K562 (cell line): ENCODE data around the gene CBX8. TPM values are rescaled to one million over a fixed set of nuclear protein-coding genes. Genes with fewer than 3 reads are reported as not detected.

Experiments used
- DEAF1 ChIP-seq: fragments of 450-650 bp; formaldehyde crosslinking; IDR thresholded peaks from 2 replicates; pipeline ENCODE4 v1.4.0; 2020; ENCODE audit warnings: mild to moderate bottlenecking, moderate library complexity
- EHMT2 ChIP-seq: fragments of 450-650 bp; IDR thresholded peaks from 2 replicates; pipeline ENCODE4 v1.6.1; 2018; ENCODE audit warnings: antibody characterized with exemption
- FIP1L1 ChIP-seq: fragments of 200-400 bp; formaldehyde crosslinking; IDR thresholded peaks from 2 replicates; pipeline ENCODE4 v1.6.1; 2018; ENCODE audit warnings: mild to moderate bottlenecking, low read depth, low read length; ENCODE audit not compliant: poor library complexity, severe bottlenecking
- GABPA ChIP-seq: fragments of 200-800 bp; sonication (Bioruptor generic); conservative IDR thresholded peaks from 2 replicates; pipeline ENCODE4 v1.6.1; 2016; ENCODE audit warnings: low read depth, missing genetic modification characterization, missing compliant biosample characterization
- HDAC1 ChIP-seq, 2 experiments: fragments of 450-650 bp; IDR thresholded peaks; 2 replicates each; pipeline ENCODE4 v1.6.1; 2016 to 2017; ENCODE audit warnings: inconsistent platforms in 1 of 2, mild to moderate bottlenecking in 1 of 2, moderate library complexity in 1 of 2
- KAT7 ChIP-seq: sonication (generic); formaldehyde crosslinking; IDR thresholded peaks from 2 replicates; pipeline ENCODE4 v1.8.0; 2022; ENCODE audit warnings: missing genetic modification reagents, mild to moderate bottlenecking, borderline replicate concordance
- MTA2 ChIP-seq: fragments of 450-650 bp; IDR thresholded peaks from 2 replicates; pipeline ENCODE4 v1.6.1; 2016; ENCODE audit warnings: low read depth
- NFRKB ChIP-seq: fragments of 450-650 bp; IDR thresholded peaks from 2 replicates; pipeline ENCODE4 v1.6.1; 2016; ENCODE audit warnings: low read depth
- NFXL1 ChIP-seq: fragments of 450-650 bp; formaldehyde crosslinking; IDR thresholded peaks from 2 replicates; pipeline ENCODE4 v1.4.0; 2021; ENCODE audit warnings: mild to moderate bottlenecking
- NONO ChIP-seq, 2 experiments: fragments of 200-400 bp in 1 of 2; fragments of 450-650 bp in 1 of 2; formaldehyde crosslinking in 1 of 2; IDR thresholded peaks; 2 replicates each; pipeline ENCODE4 v1.6.1; 2017; ENCODE audit warnings: low read depth in 2 of 2, mild to moderate bottlenecking in 2 of 2, moderate library complexity in 2 of 2, low read length in 1 of 2
- PHF8 ChIP-seq: fragments of 200-600 bp; sonication (generic); IDR thresholded peaks from 2 replicates; pipeline ENCODE4 v1.6.1; 2012; ENCODE audit warnings: mixed run types, mild to moderate bottlenecking, inconsistent platforms, low read length, moderate library complexity, borderline replicate concordance
- PML ChIP-seq: IDR thresholded peaks from 2 replicates; pipeline ENCODE4 v1.6.1; 2012; ENCODE audit warnings: low read length, inconsistent platforms
- POLR2A ChIP-seq: fragments of 450-650 bp; conservative IDR thresholded peaks from 2 replicates; pipeline ENCODE4 v1.6.1; 2016
- SAFB ChIP-seq: fragments of 200-400 bp; formaldehyde crosslinking; IDR thresholded peaks from 2 replicates; pipeline ENCODE4 v1.6.1; 2017; ENCODE audit warnings: low read depth, low read length, borderline replicate concordance
- SOX6 ChIP-seq: fragments of 450-650 bp; IDR thresholded peaks from 2 replicates; pipeline ENCODE4 v1.6.1; 2014; ENCODE audit warnings: mild to moderate bottlenecking
- SP1 ChIP-seq: sonication (generic); formaldehyde crosslinking; IDR thresholded peaks from 2 replicates; pipeline ENCODE4 v1.8.1; 2022; ENCODE audit warnings: mild to moderate bottlenecking, missing genetic modification reagents
- XRCC4 ChIP-seq: IDR thresholded peaks from one replicate; pipeline ENCODE4 v1.6.1; 2011; ENCODE audit not compliant: insufficient read depth, insufficient read length; ENCODE audit errors: extremely low read depth
- ZC3H11A ChIP-seq: IDR thresholded peaks from 2 replicates; pipeline ENCODE4 v1.6.1; 2012; ENCODE audit warnings: low read depth, low read length, improper control_type of control experiment
- ZNF23 ChIP-seq: fragments of 250-450 bp; sonication (Bioruptor Pico); IDR thresholded peaks from 2 replicates; pipeline ENCODE4 v1.4.0; 2020; ENCODE audit warnings: mild to moderate bottlenecking
- ZNF707 ChIP-seq: fragments of 250-450 bp; sonication (Bioruptor Pico); conservative IDR thresholded peaks from 2 replicates; pipeline ENCODE4 v1.8.0; 2022; ENCODE audit warnings: inconsistent platforms, mild to moderate bottlenecking, moderate library complexity
- polyA plus RNA-seq, 8 experiments: library from polyadenylated mRNA; depleted of rRNA in 4 of 8; stranded (reverse) in 5 of 8; unstranded in 3 of 8; fragments of >200 nt; fragmentation: Nextera tagmentation in 2 of 8; fragmentation: Illumina TruSeq in 1 of 8; extraction: Ambion mirVana in 2 of 8; extraction: Trizol in 1 of 8; gene quantifications; 2 replicates each; pipeline versions ENCODE4 v1.2.1 to v1.2.3, GENCODE V29; 2011 to 2014; ENCODE audit warnings: inconsistent platforms in 1 of 8, missing spikeins in 1 of 8
- total RNA-seq, 7 experiments: library from RNA; depleted of rRNA in 6 of 7; stranded (reverse); fragments of >200 nt in 6 of 7; fragmentation: Illumina TruSeq in 2 of 7; extraction: Trizol in 2 of 7; gene quantifications; 2 replicates each; pipeline versions ENCODE4 v1.2.1 to v1.2.3, GENCODE V29; 2011 to 2021; ENCODE audit warnings: low replicate concordance in 1 of 7
- TF ChIP-seq, protein P1 (sequence below): IDR thresholded peaks from 2 replicates; pipeline ENCODE4 v1.6.1; 2014; ENCODE audit warnings: antibody characterized with exemption
- TF ChIP-seq, protein P2 (sequence below): fragments of 250-450 bp; sonication (Bioruptor Pico); IDR thresholded peaks from 2 replicates; pipeline ENCODE4 v1.4.0; 2020; ENCODE audit warnings: mild to moderate bottlenecking, moderate library complexity

The CBX8 gene
- total and polyA plus RNA-seq, 9 of the 15 experiments (the other 6 are each of a cell fraction or from before 2014, with no cell fraction given) = 0.08 to 11.9 (median 2.6) TPM

DNA sequence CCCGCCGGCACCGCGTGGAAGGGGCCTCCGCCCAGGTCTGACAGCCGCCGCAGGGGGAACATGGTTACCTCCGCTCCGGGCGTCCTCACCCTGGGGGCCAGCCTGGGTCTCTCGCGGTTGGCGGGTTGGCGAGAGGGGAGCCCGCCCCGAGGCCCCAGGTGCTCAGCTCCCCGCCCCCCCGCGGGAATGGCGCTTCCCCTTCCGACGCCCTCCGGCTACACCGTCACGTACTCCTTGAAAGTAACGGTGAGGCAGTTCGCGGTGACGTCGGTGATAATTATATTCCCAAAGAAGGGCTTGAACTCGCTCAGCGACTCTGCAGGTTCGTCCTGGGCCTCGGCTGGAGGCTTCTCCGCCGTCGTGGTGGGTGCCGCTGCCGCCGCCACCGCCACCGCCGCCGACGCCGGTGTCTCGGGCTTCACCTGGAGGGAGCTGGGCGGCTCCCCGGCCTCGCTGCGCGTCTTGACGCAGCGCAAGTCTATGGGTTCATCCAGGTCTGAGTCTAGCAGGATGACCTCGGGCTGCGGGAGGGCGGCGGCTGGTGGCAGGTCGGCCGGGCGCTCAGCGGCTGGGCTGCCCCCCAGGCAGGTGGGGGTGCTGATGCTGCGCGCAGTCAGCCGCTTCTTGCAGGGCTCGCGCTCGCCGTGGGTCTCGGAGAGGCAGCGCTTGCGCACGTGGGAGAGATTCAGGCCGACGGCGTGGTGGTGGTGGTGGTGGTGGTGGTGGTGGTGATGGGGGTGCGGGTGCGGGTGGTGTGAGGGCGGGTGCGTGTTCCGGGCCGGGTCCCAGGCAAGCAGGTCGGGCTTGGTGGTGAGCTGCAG is 37.1 kb upstream of the CBX8 start (continued):
- no peak for TF ChIP-seq ZC3H11A
- TF ChIP-seq SOX6 = no peak
- TF ChIP-seq EHMT2 = no peak
- TF ChIP-seq SP1 = no peak
- no peak for TF ChIP-seq NFXL1 (CRISPR knock-in tag)
- TF ChIP-seq MTA2 = no peak
- no peak for TF ChIP-seq NONO (IDR thresholded peaks at IDR 0.05; ENCODE audit: low read depth in 2 of 2, low read length in 1 of 2)
- 0 out of 2 replicates have a peak, but pooled peaks have one; percentile 49 for TF ChIP-seq SAFB
- no peak for TF ChIP-seq NFRKB
- TF ChIP-seq, protein P1, sequence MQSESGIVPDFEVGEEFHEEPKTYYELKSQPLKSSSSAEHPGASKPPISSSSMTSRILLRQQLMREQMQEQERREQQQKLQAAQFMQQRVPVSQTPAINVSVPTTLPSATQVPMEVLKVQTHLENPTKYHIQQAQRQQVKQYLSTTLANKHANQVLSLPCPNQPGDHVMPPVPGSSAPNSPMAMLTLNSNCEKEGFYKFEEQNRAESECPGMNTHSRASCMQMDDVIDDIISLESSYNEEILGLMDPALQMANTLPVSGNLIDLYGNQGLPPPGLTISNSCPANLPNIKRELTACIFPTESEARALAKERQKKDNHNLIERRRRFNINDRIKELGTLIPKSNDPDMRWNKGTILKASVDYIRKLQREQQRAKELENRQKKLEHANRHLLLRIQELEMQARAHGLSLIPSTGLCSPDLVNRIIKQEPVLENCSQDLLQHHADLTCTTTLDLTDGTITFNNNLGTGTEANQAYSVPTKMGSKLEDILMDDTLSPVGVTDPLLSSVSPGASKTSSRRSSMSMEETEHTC = no peak
- TF ChIP-seq KAT7 = peak; percentile 81; the same call in 1 of the 2 replicates
- no peak; the same call in 1 of the 2 replicates for TF ChIP-seq POLR2A
- TF ChIP-seq, protein P2, sequence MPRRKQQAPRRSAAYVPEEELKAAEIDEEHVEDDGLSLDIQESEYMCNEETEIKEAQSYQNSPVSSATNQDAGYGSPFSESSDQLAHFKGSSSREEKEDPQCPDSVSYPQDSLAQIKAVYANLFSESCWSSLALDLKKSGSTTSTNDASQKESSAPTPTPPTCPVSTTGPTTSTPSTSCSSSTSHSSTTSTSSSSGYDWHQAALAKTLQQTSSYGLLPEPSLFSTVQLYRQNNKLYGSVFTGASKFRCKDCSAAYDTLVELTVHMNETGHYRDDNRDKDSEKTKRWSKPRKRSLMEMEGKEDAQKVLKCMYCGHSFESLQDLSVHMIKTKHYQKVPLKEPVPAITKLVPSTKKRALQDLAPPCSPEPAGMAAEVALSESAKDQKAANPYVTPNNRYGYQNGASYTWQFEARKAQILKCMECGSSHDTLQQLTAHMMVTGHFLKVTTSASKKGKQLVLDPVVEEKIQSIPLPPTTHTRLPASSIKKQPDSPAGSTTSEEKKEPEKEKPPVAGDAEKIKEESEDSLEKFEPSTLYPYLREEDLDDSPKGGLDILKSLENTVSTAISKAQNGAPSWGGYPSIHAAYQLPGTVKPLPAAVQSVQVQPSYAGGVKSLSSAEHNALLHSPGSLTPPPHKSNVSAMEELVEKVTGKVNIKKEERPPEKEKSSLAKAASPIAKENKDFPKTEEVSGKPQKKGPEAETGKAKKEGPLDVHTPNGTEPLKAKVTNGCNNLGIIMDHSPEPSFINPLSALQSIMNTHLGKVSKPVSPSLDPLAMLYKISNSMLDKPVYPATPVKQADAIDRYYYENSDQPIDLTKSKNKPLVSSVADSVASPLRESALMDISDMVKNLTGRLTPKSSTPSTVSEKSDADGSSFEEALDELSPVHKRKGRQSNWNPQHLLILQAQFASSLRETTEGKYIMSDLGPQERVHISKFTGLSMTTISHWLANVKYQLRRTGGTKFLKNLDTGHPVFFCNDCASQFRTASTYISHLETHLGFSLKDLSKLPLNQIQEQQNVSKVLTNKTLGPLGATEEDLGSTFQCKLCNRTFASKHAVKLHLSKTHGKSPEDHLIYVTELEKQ = no peak
- TF ChIP-seq GABPA (tag) = no peak; the same call in 1 of the 2 replicates
- TF ChIP-seq ZNF707 (CRISPR knock-in tag) = no peak
- peak; percentile 51 for TF ChIP-seq FIP1L1
- TF ChIP-seq HDAC1 (IDR thresholded peaks at IDR 0.05) = no peak; a peak in 1 of 4 replicates
- TF ChIP-seq XRCC4 = no peak
- TF ChIP-seq PML = no peak
- no peak for TF ChIP-seq DEAF1
- TF ChIP-seq PHF8 = no peak
- no peak for TF ChIP-seq ZNF23 (CRISPR knock-in tag)
